ENCODE measurements around the gene REXO5.

REXO5 gene

GRCh38 chr16:20887207-20887606 lies 80.9 kb downstream of the REXO5 start:
- H3K9me3 ChIP-seq (ENCODE audit: control insufficient read depth, low read length), result no peaks in the 10 kb centered on the region
- no peak overlapping the region for H2AFZ ChIP-seq
- H3K4me2 ChIP-seq (ENCODE audit: low read length), result no peak overlapping the region
- H3K4me1 ChIP-seq, result no peaks in the 10 kb centered on the region
- no peak overlapping the region for H3K9ac ChIP-seq
- no peak overlapping the region for H3K27ac ChIP-seq
- TF ChIP-seq CTCF (IDR thresholded peaks at IDR 0.05), result no peak
- peaks cover 54% of the 10 kb centered on the region for H3K79me2 ChIP-seq
- H3K4me3 ChIP-seq (ENCODE audit: low read depth, low read length), result no peak overlapping the region
- H3K27me3 ChIP-seq (ENCODE audit: control insufficient read depth, insufficient read depth, low read length), result no peaks in the 10 kb centered on the region
- no peaks in the 10 kb centered on the region for H3K36me3 ChIP-seq (ENCODE audit: control insufficient read depth, insufficient read depth, low read length)

- Histone ChIP-seq H3K27ac (no peak overlapping the region), H3K4me2 (ENCODE audit: low read length) (no peak overlapping the region), H3K79me2 (peaks cover 63% of the 10 kb centered on the region), H3K27me3 (ENCODE audit: control insufficient read depth, insufficient read depth, low read length) (no peaks in the 10 kb centered on the region), H2AFZ (no peak overlapping the region), H3K36me3 (ENCODE audit: control insufficient read depth, insufficient read depth, low read length) (no peaks in the 10 kb centered on the region), H3K4me1 (no peaks in the 10 kb centered on the region), H3K9ac (no peak overlapping the region), H3K9me3 (ENCODE audit: control insufficient read depth, low read length) (no peaks in the 10 kb centered on the region), H3K4me3 (ENCODE audit: low read depth, low read length) (no peak overlapping the region)
- no peak for TF ChIP-seq CTCF (IDR thresholded peaks at IDR 0.05)
Observed at GRCh38 chr16:20889625-20890275, 83.4 kb downstream of the REXO5 start.

GRCh38 chr16:20894388-20894787 lies 88.1 kb downstream of the REXO5 start:
- Histone ChIP-seq H3K9me3 (ENCODE audit: control insufficient read depth, low read length) (no peaks in the 10 kb centered on the region), H3K27me3 (ENCODE audit: control insufficient read depth, insufficient read depth, low read length) (no peaks in the 10 kb centered on the region), H3K27ac (no peak overlapping the region), H3K9ac (no peak overlapping the region), H3K36me3 (ENCODE audit: control insufficient read depth, insufficient read depth, low read length) (no peaks in the 10 kb centered on the region), H2AFZ (no peak overlapping the region), H3K4me3 (ENCODE audit: low read depth, low read length) (no peak overlapping the region), H3K4me1 (peaks cover 12% of the 10 kb centered on the region), H3K79me2 (peaks cover 52% of the 10 kb centered on the region), H3K4me2 (ENCODE audit: low read length) (no peak overlapping the region)
- no peak for TF ChIP-seq CTCF (IDR thresholded peaks at IDR 0.05)

- Histone ChIP-seq H3K4me2 (ENCODE audit: low read length) (peak overlapping the region; percentile 9), H3K4me3 (ENCODE audit: low read depth, low read length) (no peak overlapping the region)
Observed at GRCh38 chr16:20897253-20897897, 91.0 kb downstream of the REXO5 start.

More at GRCh38 chr16:20897253-20897897, 91.0 kb downstream of the REXO5 start:
- H3K36me3 ChIP-seq (ENCODE audit: control insufficient read depth, insufficient read depth, low read length), result no peaks in the 10 kb centered on the region
- H3K9ac ChIP-seq, result no peak overlapping the region
- H3K9me3 ChIP-seq (ENCODE audit: control insufficient read depth, low read length), result no peaks in the 10 kb centered on the region
- peaks cover 17% of the 10 kb centered on the region for H3K4me1 ChIP-seq
- no peaks in the 10 kb centered on the region for H3K27me3 ChIP-seq (ENCODE audit: control insufficient read depth, insufficient read depth, low read length)
- H3K79me2 ChIP-seq, result peaks cover 25% of the 10 kb centered on the region
- H2AFZ ChIP-seq, result no peak overlapping the region
- no peak for TF ChIP-seq CTCF (IDR thresholded peaks at IDR 0.05)
- H3K27ac ChIP-seq, result peak overlapping the region; percentile 8
